Breast epithelium (tissue), 4 donors: ENCODE data around the gene ADD1. TPM values are rescaled to one million over a fixed set of nuclear protein-coding genes. Genes with fewer than 3 reads are reported as not detected.

Experiments used
- DNase-seq, 2 donors: peaks; one replicate each; pipeline ENCODE4 v3.0.0-alpha.2; 2019; ENCODE audit warnings: low spot score in 2 of 2
- H3K27ac ChIP-seq, 2 donors: fragments of 200-600 bp; sonication (generic) in 1 of 2; one replicate each; pipeline ENCODE4 v1.5.1; 2016 to 2019; ENCODE audit warnings: mild to moderate bottlenecking in 1 of 2
- H3K27me3 ChIP-seq, 2 donors: fragments of 200-600 bp; sonication (generic) in 1 of 2; one replicate each; pipeline versions ENCODE4 v1.5.1 to v1.6.0; 2017 to 2019; ENCODE audit warnings: control low read depth in 1 of 2, mild to moderate bottlenecking in 1 of 2
- H3K36me3 ChIP-seq: fragments of 200-600 bp; one replicate; pipeline ENCODE4 v1.5.1; 2019
- H3K4me1 ChIP-seq, 2 donors: fragments of 200-600 bp; sonication (generic); one replicate each; pipeline ENCODE4 v1.5.1; 2016 to 2019; ENCODE audit warnings: control low read depth in 1 of 2
- H3K4me3 ChIP-seq, 3 donors: fragments of 200-600 bp; sonication (generic); 1 replicate in 2 of 3; 2 replicates in 1 of 3; pipeline ENCODE4 v1.5.1; 2016 to 2019; ENCODE audit warnings: mild to moderate bottlenecking in 3 of 3, moderate library complexity in 2 of 3
- H3K9me3 ChIP-seq, 2 donors: fragments of 200-600 bp; sonication (generic) in 1 of 2; one replicate each; pipeline ENCODE4 v1.5.1; 2016 to 2019; ENCODE audit warnings: control low read depth in 1 of 2
- POLR2A ChIP-seq: fragments of 450-650 bp; IDR thresholded peaks from one replicate; pipeline ENCODE4 v1.6.1; 2016; ENCODE audit warnings: antibody characterized with exemption, mild to moderate bottlenecking, moderate library complexity
- POLR2AphosphoS5 ChIP-seq, 3 donors: sonication (generic); formaldehyde crosslinking; IDR thresholded peaks; one replicate each; pipeline ENCODE4 v1.6.1; 2017; ENCODE audit warnings: antibody characterized with exemption in 3 of 3
- intact Hi-C: fragments of 100-400 bp; cut with DNase I; formaldehyde crosslinking; loops from one replicate; pipeline ENCODE4 v1.15.1; 2023; ENCODE audit warnings: low total_unique reads
- total RNA-seq, 3 donors: library from RNA; depleted of rRNA; stranded (reverse); fragments of >200 nt; gene quantifications; one replicate each; pipeline ENCODE4 v1.1.0, GENCODE V29; 2016
- TF ChIP-seq, protein P1 (sequence below), 3 donors: fragments of 450-650 bp; IDR thresholded peaks; one replicate each; pipeline ENCODE4 v1.5.1; 2016 to 2017; ENCODE audit warnings: antibody characterized with exemption in 3 of 3, mild to moderate bottlenecking in 3 of 3, moderate library complexity in 3 of 3

The ADD1 gene
- total RNA-seq, 3 donors from 2014 or later = 161 to 193 (median 181) TPM

DNA sequence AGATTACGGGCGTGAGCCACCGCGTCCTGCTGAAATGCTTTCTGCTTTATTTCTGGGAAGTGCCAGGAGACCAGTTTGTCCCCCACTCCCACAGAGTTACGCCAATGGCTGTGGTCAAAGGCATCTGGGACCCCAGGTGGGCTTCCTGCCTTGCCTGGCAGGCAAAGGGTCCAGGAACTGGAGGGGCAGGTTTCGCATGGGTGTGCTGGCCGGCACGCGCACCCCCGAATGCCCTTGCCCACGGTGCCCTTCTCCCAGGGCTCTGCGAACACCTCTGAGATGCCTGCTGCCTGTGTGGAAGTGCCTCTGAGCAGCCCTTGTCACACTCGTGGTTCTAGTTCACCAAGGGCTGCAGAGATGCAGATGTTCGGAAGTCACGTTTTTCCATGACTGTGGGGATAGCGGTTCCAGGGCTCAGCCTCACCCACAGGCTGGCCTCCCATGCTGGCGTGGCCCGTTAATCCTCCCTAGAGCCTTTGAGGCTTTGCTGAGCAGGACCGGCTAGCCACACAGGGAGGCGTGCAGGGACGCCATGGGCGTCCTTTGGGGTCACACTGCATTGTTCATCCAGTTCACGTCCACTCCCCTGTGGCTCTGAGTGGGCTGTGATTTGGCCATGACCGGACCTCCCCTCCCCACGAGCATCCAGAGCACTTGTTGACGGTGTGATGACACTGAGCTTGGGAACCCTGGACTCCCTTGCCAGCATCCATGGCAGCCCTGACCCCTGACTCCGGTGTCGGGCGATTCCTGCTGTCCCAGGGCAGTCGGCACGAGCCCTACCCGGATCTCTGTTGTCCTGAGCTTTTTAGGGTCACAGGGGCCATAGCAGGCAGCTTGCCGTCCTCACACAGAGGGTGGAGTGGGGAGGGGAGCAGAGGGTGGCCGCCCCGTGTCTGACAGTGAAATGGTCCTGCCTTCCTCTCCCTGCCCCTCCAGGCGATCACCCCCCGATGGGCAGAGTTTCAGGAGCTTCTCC is 12.7 kb upstream of the ADD1 start:
- intact Hi-C loops = loop anchor here (1.0 to 10.0 kb wide), 2 partner anchors 31 to 816 kb away; no protein-coding TSS in a partner anchor
- TF ChIP-seq, protein P1, sequence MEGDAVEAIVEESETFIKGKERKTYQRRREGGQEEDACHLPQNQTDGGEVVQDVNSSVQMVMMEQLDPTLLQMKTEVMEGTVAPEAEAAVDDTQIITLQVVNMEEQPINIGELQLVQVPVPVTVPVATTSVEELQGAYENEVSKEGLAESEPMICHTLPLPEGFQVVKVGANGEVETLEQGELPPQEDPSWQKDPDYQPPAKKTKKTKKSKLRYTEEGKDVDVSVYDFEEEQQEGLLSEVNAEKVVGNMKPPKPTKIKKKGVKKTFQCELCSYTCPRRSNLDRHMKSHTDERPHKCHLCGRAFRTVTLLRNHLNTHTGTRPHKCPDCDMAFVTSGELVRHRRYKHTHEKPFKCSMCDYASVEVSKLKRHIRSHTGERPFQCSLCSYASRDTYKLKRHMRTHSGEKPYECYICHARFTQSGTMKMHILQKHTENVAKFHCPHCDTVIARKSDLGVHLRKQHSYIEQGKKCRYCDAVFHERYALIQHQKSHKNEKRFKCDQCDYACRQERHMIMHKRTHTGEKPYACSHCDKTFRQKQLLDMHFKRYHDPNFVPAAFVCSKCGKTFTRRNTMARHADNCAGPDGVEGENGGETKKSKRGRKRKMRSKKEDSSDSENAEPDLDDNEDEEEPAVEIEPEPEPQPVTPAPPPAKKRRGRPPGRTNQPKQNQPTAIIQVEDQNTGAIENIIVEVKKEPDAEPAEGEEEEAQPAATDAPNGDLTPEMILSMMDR (IDR thresholded peaks at IDR 0.05) = no peak
- TF ChIP-seq POLR2AphosphoS5 (IDR thresholded peaks at IDR 0.05) (no peak), POLR2A (no peak)
- Histone ChIP-seq H3K36me3 (peaks cover 10% of the 10 kb centered on the region), H3K27me3 (no peaks in the 10 kb centered on the region), H3K4me1 (no peaks in the 10 kb centered on the region), H3K9me3 (no peaks in the 10 kb centered on the region), H3K4me3 (no peak overlapping the region), H3K27ac (no peak overlapping the region)
- peak in 1 of 2 donors; percentile 10 for DNase-seq

- Histone ChIP-seq H3K36me3 (peaks cover 10% of the 10 kb centered on the region), H3K27me3 (no peaks in the 10 kb centered on the region), H3K4me3 (no peak overlapping the region), H3K9me3 (no peaks in the 10 kb centered on the region), H3K4me1 (no peaks in the 10 kb centered on the region), H3K27ac (peak overlapping the region in 1 of 2 donors; percentile 7)
- peak in 1 of 2 donors; percentile 47 for DNase-seq
- no peak for TF ChIP-seq POLR2AphosphoS5 (IDR thresholded peaks at IDR 0.05)
- TF ChIP-seq, protein P1 (IDR thresholded peaks at IDR 0.05) = no peak
- TF ChIP-seq POLR2A = no peak
- intact Hi-C loops = loop anchor here (1.0 to 10.0 kb wide), 2 partner anchors 31 to 817 kb away; no protein-coding TSS in a partner anchor
These were observed 11.9 kb upstream of the ADD1 start for GRCh38 chr4:2831611-2832308.

GRCh38 chr4:2832309-2832980 is 11.2 kb upstream of the ADD1 start:
- intact Hi-C loops = loop anchor here (10.0 kb wide), 1 partner anchor 818 kb away; no protein-coding TSS in a partner anchor
- Histone ChIP-seq H3K4me1 (no peaks in the 10 kb centered on the region), H3K9me3 (no peaks in the 10 kb centered on the region), H3K4me3 (no peak overlapping the region), H3K36me3 (peaks cover 10% of the 10 kb centered on the region), H3K27ac (peak overlapping the region in 1 of 2 donors; percentile 7), H3K27me3 (no peaks in the 10 kb centered on the region)
- no peak for TF ChIP-seq POLR2AphosphoS5 (IDR thresholded peaks at IDR 0.05)
- TF ChIP-seq POLR2A = no peak
- TF ChIP-seq, protein P1 (IDR thresholded peaks at IDR 0.05) = no peak
- no peak for DNase-seq

- Histone ChIP-seq H3K9me3 (no peaks in the 10 kb centered on the region), H3K27me3 (no peaks in the 10 kb centered on the region), H3K4me1 (no peaks in the 10 kb centered on the region), H3K4me3 (no peak overlapping the region), H3K27ac (no peak overlapping the region), H3K36me3 (peaks cover 10% of the 10 kb centered on the region)
- intact Hi-C loops = loop anchor here (10.0 kb wide), 1 partner anchor 818 kb away; no protein-coding TSS in a partner anchor
- no peak for DNase-seq
- TF ChIP-seq POLR2AphosphoS5 (IDR thresholded peaks at IDR 0.05) (no peak), POLR2A (no peak)
- TF ChIP-seq, protein P1 (IDR thresholded peaks at IDR 0.05) = no peak
These were observed 10.5 kb upstream of the ADD1 start for GRCh38 chr4:2832981-2833670.
